NCI-H1105 treated with DMSO at 0.1 percent for 48 hours (cell line): ENCODE measurements around the gene MAP3K7CL.

Experiments
- DNase-seq: peaks from one replicate; lab custom pipeline; 2025; lab: John Stamatoyannopoulos, UW

The MAP3K7CL gene, protein sequence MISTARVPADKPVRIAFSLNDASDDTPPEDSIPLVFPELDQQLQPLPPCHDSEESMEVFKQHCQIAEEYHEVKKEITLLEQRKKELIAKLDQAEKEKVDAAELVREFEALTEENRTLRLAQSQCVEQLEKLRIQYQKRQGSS

GRCh38 chr21:29130270-29130969, at the start of gene MAP3K7CL:
TSS of gene MAP3K7CL (plus strand) at chr21:29130644. CDS start at chr21:29133345, 2,701 bp downstream.
- no peak for DNase-seq

DNA sequence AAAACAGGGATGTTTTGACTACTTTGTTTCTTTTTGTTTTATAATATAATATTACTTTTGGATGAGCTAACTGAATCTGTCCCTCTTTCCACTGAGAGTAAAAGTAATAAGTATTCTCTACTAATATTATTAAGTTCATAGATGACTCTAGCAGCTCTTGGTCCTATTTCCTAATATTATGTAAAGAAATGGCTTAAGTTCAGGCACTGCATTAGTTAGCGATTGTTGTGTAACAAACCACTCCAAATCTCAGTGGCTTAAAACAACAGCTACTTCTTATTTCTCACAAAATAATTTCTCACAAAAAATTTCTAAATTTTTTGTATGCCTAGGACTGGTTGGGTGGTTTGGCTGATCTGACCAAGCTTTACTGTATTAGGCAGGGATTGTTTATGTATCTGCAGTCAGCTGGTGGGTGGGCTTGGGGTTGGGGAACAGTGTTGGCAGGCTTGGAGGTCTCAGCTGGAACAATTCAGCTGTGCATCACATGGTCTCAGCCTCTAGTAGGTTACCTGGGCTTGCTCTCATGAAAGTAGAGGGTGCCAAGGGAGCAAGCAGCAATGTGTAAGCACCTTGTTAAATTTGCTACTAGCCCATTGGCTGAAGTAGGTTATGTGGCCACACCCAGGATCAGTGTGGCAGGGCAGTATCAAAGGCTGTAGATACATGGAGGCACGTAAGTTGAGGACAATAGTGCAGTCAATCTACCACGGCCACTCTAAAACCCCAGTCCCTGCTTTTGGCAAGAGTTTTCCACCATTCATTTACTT, 48.2 kb upstream of the MAP3K7CL start:
- no peak for DNase-seq

DNA sequence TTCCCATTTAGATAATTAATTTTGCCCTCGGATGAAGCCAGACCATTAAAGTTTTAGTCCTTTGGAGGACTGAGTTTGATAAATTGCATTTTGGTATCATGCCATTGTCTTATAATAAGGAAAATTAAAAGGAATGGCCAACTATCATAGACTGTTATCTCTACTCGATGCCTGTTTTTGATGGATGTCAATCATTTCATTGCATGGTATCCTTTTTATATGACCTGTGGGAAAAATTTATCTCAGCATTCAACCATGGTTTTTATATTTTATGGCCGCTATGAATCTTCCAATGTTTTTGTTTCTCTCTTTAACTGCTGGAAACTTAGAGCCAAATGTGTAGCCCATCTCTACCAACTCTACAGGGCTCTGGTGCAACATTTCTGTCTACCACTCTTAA, 47.1 kb upstream of the MAP3K7CL start:
- no peak for DNase-seq

GRCh38 chr21:29084372-29084771, 46.1 kb upstream of the MAP3K7CL start:
- no peak for DNase-seq

GRCh38 chr21:29085106-29085752, 45.2 kb upstream of the MAP3K7CL start:
- no peak for DNase-seq

GRCh38 chr21:29091033-29091432, 39.4 kb upstream of the MAP3K7CL start:
- no peak for DNase-seq

- DNase-seq: no peak
Observed at GRCh38 chr21:29092102-29092959, 38.1 kb upstream of the MAP3K7CL start.

- no peak for DNase-seq
Observed at GRCh38 chr21:29096218-29097015, 34.0 kb upstream of the MAP3K7CL start.

DNA sequence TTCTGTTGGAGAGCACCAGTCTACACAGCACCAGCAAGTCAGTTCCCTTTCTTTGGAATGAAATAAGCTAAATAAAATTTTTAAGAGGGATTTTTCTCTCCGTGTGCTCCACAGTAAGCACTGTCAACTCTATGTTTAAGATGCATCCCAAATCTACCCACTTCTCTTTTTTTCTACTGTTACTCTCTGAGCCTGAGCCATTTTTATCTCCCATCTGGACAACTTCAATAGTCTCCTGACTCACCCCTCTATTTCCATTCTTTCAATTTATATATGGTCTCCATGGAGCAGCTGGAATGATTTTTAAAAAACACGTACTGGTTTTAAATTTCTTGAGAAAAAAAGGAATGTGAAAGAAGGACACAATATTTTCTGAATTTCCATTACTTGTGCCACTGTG, 32.3 kb upstream of the MAP3K7CL start:
- no peak for DNase-seq

DNA sequence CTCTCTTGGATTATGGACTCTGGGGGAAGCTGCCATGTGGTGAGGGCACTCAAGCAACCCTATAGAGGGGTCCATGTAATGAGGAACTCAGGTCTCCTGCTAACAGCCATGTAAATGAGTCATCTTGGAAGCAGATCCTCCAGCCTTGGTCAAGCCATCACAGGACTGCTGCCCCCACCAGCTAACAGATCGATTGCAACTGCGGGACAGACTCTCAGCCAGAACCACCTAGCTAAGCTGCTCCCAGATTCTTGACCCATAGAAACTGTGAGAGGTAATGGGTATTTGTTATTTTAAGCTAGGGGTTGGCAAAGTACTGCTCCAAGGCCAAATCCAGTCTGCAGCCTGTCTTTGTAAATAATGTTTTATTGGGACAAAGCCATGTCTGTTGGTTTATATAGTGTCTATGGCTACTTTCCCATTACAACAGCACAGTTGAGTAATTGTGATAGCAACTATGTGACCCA, 27.6 kb upstream of the MAP3K7CL start:
- DNase-seq: no peak

- no peak for DNase-seq
Observed at GRCh38 chr21:29104239-29104708, 26.2 kb upstream of the MAP3K7CL start.

GRCh38 chr21:29105218-29105617, 25.2 kb upstream of the MAP3K7CL start:
- DNase-seq: no peak

DNA sequence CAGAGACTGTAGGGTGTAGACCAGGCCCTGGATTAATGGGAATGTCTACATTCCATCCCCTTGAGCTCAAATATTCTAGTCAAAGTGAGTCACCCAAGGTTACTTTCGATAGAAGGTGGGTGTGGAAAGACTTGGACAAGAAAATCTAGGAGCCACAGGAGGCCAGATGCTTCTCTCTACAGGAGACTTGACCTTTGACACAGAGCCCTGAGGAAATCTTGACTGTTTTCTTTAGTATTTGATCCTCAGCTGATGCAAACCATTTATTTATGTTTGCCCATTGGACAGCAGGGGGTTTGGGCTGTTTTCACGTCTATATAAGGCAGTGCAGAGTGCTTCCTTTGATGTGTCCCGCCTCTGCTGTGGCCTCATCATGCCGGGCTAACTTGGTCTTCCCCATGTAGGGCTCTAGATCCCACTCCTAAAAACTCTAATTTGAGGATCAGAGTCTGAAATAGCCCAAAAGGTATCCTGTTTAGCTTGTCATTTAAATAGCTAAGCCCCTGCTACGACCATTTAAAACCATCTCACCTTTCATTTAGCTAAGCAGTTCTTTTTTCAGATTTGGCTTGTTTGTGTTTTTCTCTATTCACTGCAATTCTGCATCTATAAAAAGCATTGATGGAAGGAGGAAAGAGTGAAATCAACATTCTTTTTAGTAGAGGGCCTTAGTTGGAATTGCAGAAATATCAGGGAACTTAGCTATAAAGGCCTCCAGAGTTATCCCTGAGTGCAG, 15.5 kb upstream of the MAP3K7CL start:
- DNase-seq: no peak

GRCh38 chr21:29115899-29116298, 14.5 kb upstream of the MAP3K7CL start:
- DNase-seq: no peak

DNA sequence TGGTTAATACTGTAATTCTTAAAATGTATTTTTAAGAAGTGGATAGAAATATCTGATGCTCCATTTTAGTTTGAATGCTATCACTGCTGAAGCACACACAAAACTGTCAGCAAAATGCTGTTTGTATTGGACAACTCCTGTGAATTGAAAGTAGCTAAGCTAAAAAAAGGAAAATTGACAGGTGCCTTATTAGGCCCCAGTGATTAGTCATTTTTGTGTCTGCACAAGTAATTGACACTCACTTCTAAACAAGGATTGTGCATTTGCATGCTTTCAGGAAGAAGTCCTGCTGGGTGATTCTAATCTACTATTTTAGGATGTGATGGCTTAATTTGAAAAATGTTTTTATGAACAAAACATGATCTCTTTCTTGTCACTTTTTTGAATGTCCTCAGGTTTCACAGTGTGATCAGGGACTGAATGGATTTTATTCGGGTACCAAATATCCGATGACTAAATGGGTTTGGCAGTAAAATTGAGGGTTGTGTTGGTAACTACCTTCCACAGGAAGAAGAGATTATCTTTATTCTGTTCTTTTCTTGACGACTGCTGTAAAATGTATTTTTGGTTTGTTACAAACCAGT, 13.0 kb upstream of the MAP3K7CL start:
- DNase-seq: no peak

DNA sequence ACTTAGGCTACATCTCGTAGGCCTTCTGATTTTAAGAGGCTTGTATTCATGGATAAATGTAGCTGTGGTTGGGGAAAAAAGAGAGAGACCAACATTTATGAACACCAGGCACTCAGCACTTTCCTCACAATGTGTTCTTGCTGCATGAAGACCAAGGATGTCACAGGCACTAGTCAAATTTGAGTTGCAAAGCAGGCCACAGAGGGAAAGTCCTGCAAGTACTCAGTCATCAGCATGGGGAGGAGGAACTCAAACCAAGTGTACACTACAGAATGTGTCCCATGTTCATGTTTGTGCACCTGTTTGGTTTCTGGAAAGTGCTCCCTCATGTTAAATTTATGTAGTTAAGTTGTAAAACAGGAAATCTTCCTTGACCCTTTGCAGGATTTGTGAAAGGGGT, 8.7 kb upstream of the MAP3K7CL start:
- no peak for DNase-seq

DNA sequence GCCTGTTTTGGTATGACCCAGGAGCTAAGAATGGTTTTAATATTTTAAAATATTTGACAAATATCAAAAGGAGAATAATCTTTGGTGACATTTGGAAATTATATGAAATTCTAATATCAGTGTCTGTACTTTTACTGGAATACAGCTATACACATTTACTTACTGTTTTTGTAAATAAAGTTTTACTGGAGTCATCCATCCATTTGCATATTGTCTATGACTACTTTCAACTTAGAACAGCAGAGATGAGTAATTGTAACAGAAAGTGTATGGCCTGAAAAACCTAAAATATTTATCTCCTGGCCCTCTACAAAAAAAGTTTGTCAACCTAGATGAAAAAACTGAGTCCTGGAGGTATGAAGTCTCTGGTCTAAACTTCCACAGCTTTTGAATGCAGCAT, 5.8 kb upstream of the MAP3K7CL start:
- DNase-seq: no peak

DNA sequence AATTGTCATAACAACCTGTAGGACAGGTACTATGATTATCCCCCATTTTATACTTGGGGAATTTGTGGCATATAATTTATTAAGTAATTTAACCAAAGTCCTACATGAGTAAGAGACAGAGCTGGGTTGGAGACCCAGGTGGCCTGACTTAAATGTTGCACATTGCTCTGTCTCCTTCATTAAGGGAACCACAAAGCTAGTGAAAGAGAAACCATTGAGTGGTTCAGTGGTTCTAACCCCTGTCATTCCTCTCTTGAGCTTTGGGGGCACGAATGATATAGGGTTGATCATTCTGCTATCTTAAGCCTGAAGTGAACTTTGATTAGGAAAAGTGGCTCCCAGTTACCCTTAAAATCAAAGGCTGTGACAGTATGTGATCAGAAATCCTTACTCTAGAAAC, 5.3 kb upstream of the MAP3K7CL start:
- DNase-seq: no peak

GRCh38 chr21:29125979-29126378, 4.5 kb upstream of the MAP3K7CL start:
- no peak for DNase-seq

DNA sequence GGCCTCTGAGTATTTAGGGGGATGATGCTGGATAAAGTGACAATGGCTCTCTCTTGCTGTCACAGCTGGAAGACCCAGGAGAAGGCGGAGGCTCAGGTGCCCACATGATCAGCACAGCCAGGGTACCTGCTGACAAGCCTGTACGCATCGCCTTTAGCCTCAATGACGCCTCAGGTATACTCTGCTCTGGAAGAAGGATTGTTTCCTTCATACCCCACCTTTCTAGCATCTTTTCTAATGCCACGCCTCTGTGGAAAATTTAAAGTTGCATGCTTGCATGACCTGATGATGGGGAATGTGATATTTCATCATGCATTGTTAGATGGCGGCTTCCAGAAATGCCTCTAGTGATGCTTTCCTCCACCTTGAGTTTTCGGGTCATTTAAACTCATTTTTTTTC, 2.8 kb downstream of the MAP3K7CL start:
- DNase-seq: no peak
